NCI-H748 (cell line): ENCODE results near the gene GLB1L2.
A peak's percentile ranks its signal among the peaks of the same experiment; 100 is the strongest.
"Not testable (repeated sequence)": the region's sequence is repeated elsewhere in the genome, so short reads cannot be mapped to it uniquely, and the experiment has no call there.

Experiments
- DNase-seq: peaks from one replicate; lab custom pipeline; 2025; ENCODE audit not compliant: unreplicated experiment; lab: John Stamatoyannopoulos, UW

GLB1L2 gene

GRCh38 chr11:134331354-134332188 lies at the start of gene GLB1L2:
Gene GLB1L2 (plus strand): TSS chr11:134331988. CDS start chr11:134332062, 74 bp downstream.
- peak; percentile 77 for DNase-seq

GRCh38 chr11:134282121-134283045 lies 49.4 kb upstream of the GLB1L2 start:
- no peak for DNase-seq

- DNase-seq = no peak
These were observed 48.1 kb upstream of the GLB1L2 start for GRCh38 chr11:134283461-134284230.

- DNase-seq = not testable (repeated sequence)
These were observed 47.4 kb upstream of the GLB1L2 start for GRCh38 chr11:134284349-134284748.

- no peak for DNase-seq
These were observed 44.2 kb upstream of the GLB1L2 start for GRCh38 chr11:134287561-134287960.

GRCh38 chr11:134288486-134288885 lies 43.3 kb upstream of the GLB1L2 start:
- DNase-seq = no peak

- DNase-seq = no peak
These were observed 42.6 kb upstream of the GLB1L2 start for GRCh38 chr11:134289167-134289566.

GRCh38 chr11:134289789-134290188 lies 42.0 kb upstream of the GLB1L2 start:
- no peak for DNase-seq

GRCh38 chr11:134290646-134291045 lies 41.1 kb upstream of the GLB1L2 start:
- DNase-seq = no peak

- DNase-seq = no peak
These were observed 40.6 kb upstream of the GLB1L2 start for GRCh38 chr11:134291196-134291595.

- no peak for DNase-seq
These were observed 39.1 kb upstream of the GLB1L2 start for GRCh38 chr11:134292661-134293060.

GRCh38 chr11:134293119-134294113 lies 38.4 kb upstream of the GLB1L2 start:
- DNase-seq = no peak

GRCh38 chr11:134294664-134295063 lies 37.1 kb upstream of the GLB1L2 start:
- DNase-seq = no peak

GRCh38 chr11:134312223-134312622 lies 19.6 kb upstream of the GLB1L2 start:
- DNase-seq = no peak

- no peak for DNase-seq
These were observed 19.0 kb upstream of the GLB1L2 start for GRCh38 chr11:134312807-134313206.

- DNase-seq = no peak
These were observed 18.4 kb upstream of the GLB1L2 start for GRCh38 chr11:134313379-134313778.

GRCh38 chr11:134313821-134314607 lies 17.8 kb upstream of the GLB1L2 start:
- DNase-seq = no peak

GRCh38 chr11:134317103-134317502 lies 14.7 kb upstream of the GLB1L2 start:
- DNase-seq = no peak

- DNase-seq = not testable (repeated sequence)
These were observed 10.4 kb upstream of the GLB1L2 start for GRCh38 chr11:134321373-134321772.
